ENCODE results near the gene KCTD14.
"Not testable (repeated sequence)": the region's sequence is repeated elsewhere in the genome, so short reads cannot be mapped to it uniquely, and the experiment has no call there.

The KCTD14 gene, protein sequence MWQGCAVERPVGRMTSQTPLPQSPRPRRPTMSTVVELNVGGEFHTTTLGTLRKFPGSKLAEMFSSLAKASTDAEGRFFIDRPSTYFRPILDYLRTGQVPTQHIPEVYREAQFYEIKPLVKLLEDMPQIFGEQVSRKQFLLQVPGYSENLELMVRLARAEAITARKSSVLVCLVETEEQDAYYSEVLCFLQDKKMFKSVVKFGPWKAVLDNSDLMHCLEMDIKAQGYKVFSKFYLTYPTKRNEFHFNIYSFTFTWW

GRCh38 chr11:78022397-78023396, at the start of gene KCTD14:
KCTD14 (minus strand) TSS chr11:78023276; CDS start chr11:78023249, 27 bp downstream.
- FAIRE-seq: no peak

GRCh38 chr11:78072455-78072854, 49.4 kb upstream of the KCTD14 start:
- FAIRE-seq: no peak

GRCh38 chr11:78071717-78072116, 48.6 kb upstream of the KCTD14 start:
- no peak for FAIRE-seq

- FAIRE-seq: no peak
Measured at GRCh38 chr11:78070621-78071020, 47.5 kb upstream of the KCTD14 start.

DNA sequence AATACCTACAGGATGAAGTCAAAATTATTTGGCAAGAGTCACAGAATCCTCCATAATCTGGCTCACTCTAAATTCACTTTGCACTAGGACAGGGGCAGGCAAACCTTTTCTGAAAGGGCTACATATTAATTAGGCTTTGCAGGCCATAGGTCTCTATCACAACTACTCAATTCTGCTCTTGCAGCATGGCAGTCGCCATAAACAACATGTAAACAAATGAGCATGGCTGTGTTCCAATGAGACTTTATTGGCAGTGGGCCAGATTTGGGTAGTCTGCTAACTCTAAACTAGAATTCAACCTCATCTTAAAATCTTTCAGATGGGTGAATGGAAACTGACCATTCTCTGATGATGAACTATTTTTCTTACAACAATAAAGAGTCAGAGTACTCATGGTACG, 46.4 kb upstream of the KCTD14 start:
- no peak for FAIRE-seq

- no peak for FAIRE-seq
Measured at GRCh38 chr11:78067704-78068103, 44.6 kb upstream of the KCTD14 start.

DNA sequence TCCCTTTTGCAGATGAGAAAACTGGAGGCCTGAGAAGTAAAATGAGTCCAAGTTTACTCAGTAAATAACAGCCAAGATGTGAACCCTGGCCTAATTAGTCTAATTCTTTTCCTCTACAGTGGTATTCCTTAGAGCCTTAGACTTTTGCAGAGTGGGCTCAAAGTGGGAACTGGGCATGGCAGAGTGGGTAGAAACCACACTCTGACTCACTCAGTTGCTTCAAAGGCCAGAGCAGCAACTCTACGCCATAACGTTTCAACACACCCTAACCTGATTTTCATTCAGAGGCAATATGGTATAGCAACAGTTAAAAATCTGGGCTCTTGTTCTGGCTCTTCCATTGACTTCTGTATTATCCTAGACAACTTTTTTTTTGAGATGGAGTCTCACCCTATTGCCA, 43.4 kb upstream of the KCTD14 start:
- FAIRE-seq: no peak

DNA sequence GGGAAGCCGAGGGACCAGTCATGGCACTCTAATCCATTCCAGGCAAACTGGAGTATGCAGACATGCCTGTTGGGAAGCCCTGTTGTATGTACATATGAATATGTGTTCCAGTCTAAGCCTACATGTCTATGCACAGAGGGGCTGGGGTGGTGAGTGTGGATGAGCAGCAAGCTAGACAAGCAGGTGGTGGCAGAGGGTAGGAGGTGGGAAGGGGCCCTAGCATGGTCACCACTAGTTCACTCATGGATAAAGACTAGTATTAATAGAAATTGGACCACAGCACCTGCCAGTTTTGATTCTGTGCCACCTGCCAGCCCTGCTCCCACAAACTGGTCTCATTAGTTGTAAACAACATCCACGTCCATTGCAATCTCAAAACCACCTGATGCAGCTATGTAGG, 42.1 kb upstream of the KCTD14 start:
- no peak for FAIRE-seq

- no peak for FAIRE-seq
Measured at GRCh38 chr11:78063440-78064181, 40.5 kb upstream of the KCTD14 start, which contains the start of gene THRSP. THRSP (plus strand) TSS chr11:78063861; CDS start chr11:78063882, 21 bp downstream.

GRCh38 chr11:78062671-78063070, 39.6 kb upstream of the KCTD14 start:
- FAIRE-seq: no peak

DNA sequence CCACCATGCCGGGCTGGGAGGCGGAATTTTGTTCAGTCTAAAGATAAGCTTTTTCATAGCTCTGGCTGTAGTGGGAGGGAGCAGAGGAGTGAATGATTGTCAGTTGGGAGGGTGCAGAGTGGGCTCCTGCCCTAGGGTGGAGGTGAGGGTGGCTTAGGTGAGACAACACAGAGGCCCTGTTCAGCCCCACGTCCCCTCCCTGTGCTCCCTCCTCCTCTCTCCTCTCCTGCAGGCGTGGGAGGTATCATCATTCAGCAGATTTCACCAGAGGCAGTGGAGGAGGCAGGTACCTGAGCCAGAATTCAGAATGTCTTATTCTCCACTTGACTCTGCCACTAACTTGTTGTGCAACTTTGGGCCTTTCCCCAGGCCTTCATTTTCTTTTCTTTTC, 38.8 kb upstream of the KCTD14 start:
- FAIRE-seq: no peak

- FAIRE-seq: no peak
Measured at GRCh38 chr11:78061088-78061920, 38.2 kb upstream of the KCTD14 start.

DNA sequence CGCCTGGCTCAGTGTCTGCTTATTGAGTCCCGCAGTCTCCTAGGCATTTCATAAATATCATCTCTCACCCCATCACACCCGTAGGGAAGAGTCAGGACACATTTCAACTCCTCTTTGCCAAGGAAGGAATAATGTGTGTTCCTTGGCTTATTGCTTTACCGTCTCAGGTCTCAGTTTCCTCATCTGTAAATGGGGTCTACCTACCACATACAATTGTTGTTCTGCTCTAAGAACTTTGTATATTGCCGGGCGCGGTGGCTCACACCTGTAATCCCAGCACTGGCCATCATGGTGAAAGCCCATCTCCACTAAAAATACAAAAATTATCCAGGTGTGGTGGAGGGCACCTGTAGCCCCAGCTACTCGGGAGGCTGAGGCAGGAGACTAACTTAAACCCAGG, 37.5 kb upstream of the KCTD14 start:
- no peak for FAIRE-seq

DNA sequence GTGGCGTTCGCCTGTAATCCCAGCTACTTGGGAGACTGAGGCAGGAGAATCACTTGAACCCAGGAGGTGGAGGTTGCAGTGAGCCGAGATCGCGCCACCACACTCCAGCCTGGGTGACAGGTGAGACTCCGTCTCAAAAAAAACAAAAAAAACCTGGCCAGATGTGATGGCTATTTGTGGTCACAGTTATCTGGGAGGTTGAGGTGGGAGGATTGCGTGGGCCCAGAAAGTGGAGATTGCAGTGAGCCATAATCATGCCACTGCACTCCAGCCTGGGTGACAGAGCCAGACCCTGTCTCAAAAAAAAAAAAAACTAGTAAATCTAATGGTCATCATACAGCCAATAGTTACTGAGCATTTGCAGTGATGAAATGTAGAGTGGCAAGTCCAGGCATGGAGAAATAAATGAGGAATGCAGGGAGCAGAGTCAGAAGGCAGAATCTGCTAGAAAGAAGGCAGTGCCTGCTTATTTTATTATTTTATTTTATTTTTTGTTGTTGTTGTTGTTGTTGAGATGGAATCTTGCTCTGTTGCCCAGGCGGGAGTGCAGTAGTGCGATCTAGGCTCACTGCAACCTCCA, 36.8 kb upstream of the KCTD14 start:
- not testable (repeated sequence) for FAIRE-seq

GRCh38 chr11:78057462-78058055, 34.5 kb upstream of the KCTD14 start:
- FAIRE-seq: no peak

GRCh38 chr11:78056093-78056492, 33.0 kb upstream of the KCTD14 start:
- FAIRE-seq: no peak

DNA sequence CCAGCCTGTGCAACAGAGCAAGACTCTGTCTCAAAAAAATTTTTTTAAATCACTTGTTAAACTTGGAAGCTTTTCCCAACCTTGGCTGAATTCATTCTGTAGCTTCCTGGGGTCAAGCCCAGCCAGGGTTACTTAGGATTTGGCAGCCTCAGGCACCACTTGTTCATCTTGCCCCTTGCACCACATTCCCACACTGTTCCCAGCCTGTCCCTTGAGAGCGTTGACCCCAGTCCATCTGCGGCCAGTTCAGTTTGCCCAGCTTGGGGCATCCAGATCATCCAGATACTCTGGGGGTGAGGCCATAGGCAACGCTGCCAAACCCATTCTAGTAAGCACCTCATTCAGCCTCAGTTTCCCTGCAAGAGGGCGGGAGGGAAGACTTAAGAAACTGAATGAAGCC, 31.9 kb upstream of the KCTD14 start:
- FAIRE-seq: no peak

- FAIRE-seq: no peak
Measured at GRCh38 chr11:78050964-78051831, 28.1 kb upstream of the KCTD14 start.

DNA sequence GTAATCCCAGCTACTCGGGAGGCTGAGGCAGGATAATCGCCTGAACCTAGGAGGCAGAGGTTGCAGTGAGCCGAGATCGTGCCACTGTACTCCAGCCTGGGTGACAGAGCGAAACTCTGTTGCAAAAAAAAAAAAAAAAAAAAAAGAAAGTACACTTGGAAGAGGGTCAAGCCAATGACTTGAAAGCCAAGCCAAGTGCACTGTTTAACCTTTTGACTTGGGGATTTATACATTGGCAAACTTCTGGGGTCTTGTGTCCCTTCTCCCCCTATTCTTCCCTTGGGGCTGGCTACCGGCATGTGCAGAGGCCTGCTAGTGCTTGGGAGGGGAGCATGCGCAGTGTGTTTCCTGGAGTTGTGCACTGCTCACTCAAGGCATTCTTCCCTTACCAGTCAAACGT, 26.3 kb upstream of the KCTD14 start:
- FAIRE-seq: no peak

DNA sequence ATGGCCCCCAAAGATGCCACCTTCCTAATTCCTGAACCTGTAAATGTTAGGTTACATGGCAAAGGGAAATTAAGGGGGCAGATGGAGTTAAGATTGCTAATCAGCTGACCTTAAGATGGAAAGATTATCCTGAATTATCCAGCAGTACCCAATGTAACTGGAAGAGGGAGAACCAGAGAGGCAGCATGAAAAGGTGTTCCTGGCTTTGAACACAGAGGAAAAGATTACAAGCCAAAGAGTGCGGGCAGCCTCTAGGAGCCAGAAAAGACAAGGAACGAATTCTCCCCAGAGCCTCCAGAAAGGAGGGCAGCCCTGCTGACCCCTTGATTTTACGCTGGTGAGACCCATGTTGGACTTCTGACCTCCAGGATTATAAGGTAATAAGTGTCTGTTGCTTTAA, 25.5 kb upstream of the KCTD14 start:
- no peak for FAIRE-seq

DNA sequence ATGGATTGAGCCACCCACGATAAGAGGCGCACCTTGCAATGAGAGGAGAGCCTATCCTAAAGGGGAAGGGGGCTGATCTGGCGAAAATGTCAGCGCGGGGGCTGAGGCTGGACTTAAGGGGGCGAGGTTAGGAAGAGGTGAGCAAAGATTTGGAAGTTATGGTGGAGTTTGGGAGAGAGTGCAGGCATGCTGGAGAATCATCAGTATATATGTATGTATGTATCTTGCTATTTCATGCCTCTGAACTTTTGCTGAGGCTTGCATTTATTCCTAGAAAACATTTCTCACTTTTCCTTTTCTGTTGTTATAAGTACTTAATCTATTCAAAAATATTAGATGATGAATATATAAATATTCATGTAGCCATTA, 23.4 kb upstream of the KCTD14 start:
- no peak for FAIRE-seq

Measured in A204.1 (cell line).